Skin of body (tissue), 2 donors: ENCODE data around the gene NPEPPS. TPM values are rescaled to one million over a fixed set of nuclear protein-coding genes. Genes with fewer than 3 reads are reported as not detected.
"Not testable (repeated sequence)": the region's sequence is repeated elsewhere in the genome, so short reads cannot be mapped to it uniquely, and the experiment has no call there.

Experiments used
- DNase-seq: peaks from one replicate; lab custom pipeline; 2025; lab: John Stamatoyannopoulos, UW
- total RNA-seq: library from RNA; depleted of rRNA; stranded (reverse); fragments of >200 nt; gene quantifications from one replicate; pipeline ENCODE4 v1.2.3, GENCODE V29; 2014

NPEPPS gene
- 143 TPM for total RNA-seq

- DNase-seq, result peak; percentile 73
Observed at GRCh38 chr17:47530557-47531232, at the start of gene NPEPPS. Gene NPEPPS, plus strand, starts transcription at chr17:47531108. Its CDS starts 193 bp downstream, at chr17:47531301.

- not testable (repeated sequence) for DNase-seq
Observed at GRCh38 chr17:47491841-47492212, 39.1 kb upstream of the NPEPPS start.

- DNase-seq, result not testable (repeated sequence)
Observed at GRCh38 chr17:47499074-47499473, 31.8 kb upstream of the NPEPPS start.

- DNase-seq, result not testable (repeated sequence)
Observed at GRCh38 chr17:47499494-47499893, 31.4 kb upstream of the NPEPPS start.

- DNase-seq, result not testable (repeated sequence)
Observed at GRCh38 chr17:47500620-47501019, 30.3 kb upstream of the NPEPPS start.

- DNase-seq, result not testable (repeated sequence)
Observed at GRCh38 chr17:47502122-47502731, 28.7 kb upstream of the NPEPPS start.

- not testable (repeated sequence) for DNase-seq
Observed at GRCh38 chr17:47502776-47503455, 28.0 kb upstream of the NPEPPS start.

- not testable (repeated sequence) for DNase-seq
Observed at GRCh38 chr17:47511701-47512146, 19.2 kb upstream of the NPEPPS start.

GRCh38 chr17:47513301-47513700, 17.6 kb upstream of the NPEPPS start:
- not testable (repeated sequence) for DNase-seq

GRCh38 chr17:47518880-47519279, 12.0 kb upstream of the NPEPPS start:
- not testable (repeated sequence) for DNase-seq

GRCh38 chr17:47519365-47519764, 11.5 kb upstream of the NPEPPS start:
- not testable (repeated sequence) for DNase-seq

- not testable (repeated sequence) for DNase-seq
Observed at GRCh38 chr17:47520279-47520678, 10.6 kb upstream of the NPEPPS start.

- not testable (repeated sequence) for DNase-seq
Observed at GRCh38 chr17:47521434-47521833, 9.5 kb upstream of the NPEPPS start.

- not testable (repeated sequence) for DNase-seq
Observed at GRCh38 chr17:47522341-47522740, 8.6 kb upstream of the NPEPPS start.

GRCh38 chr17:47531233-47531820, 419 bp downstream of the NPEPPS start:
- not testable (repeated sequence) for DNase-seq

- DNase-seq, result not testable (repeated sequence)
Observed at GRCh38 chr17:47539085-47539484, 8.2 kb downstream of the NPEPPS start.

- not testable (repeated sequence) for DNase-seq
Observed at GRCh38 chr17:47541676-47542075, 10.8 kb downstream of the NPEPPS start.

- DNase-seq, result not testable (repeated sequence)
Observed at GRCh38 chr17:47544327-47544726, 13.4 kb downstream of the NPEPPS start.

- DNase-seq, result not testable (repeated sequence)
Observed at GRCh38 chr17:47554733-47555132, 23.8 kb downstream of the NPEPPS start.

- not testable (repeated sequence) for DNase-seq
Observed at GRCh38 chr17:47556108-47556507, 25.2 kb downstream of the NPEPPS start.

GRCh38 chr17:47560517-47561043, 29.7 kb downstream of the NPEPPS start:
- not testable (repeated sequence) for DNase-seq
